NB4 (cell line): ENCODE measurements around the gene PCDH15.

Source experiments
- POLR2A ChIP-seq: IDR thresholded peaks from 2 replicates; pipeline ENCODE4 v1.6.1; 2011; ENCODE audit warnings: mild to moderate bottlenecking; ENCODE audit not compliant: insufficient read length; ENCODE audit errors: extremely low read depth
- TF ChIP-seq, protein P1 (sequence below): IDR thresholded peaks from one replicate; pipeline ENCODE4 v1.5.1; 2012; ENCODE audit warnings: low read depth, low read length

GRCh38 chr10:54577682-54578081 lies 223.3 kb downstream of the PCDH15 start:
- TF ChIP-seq, protein P1, sequence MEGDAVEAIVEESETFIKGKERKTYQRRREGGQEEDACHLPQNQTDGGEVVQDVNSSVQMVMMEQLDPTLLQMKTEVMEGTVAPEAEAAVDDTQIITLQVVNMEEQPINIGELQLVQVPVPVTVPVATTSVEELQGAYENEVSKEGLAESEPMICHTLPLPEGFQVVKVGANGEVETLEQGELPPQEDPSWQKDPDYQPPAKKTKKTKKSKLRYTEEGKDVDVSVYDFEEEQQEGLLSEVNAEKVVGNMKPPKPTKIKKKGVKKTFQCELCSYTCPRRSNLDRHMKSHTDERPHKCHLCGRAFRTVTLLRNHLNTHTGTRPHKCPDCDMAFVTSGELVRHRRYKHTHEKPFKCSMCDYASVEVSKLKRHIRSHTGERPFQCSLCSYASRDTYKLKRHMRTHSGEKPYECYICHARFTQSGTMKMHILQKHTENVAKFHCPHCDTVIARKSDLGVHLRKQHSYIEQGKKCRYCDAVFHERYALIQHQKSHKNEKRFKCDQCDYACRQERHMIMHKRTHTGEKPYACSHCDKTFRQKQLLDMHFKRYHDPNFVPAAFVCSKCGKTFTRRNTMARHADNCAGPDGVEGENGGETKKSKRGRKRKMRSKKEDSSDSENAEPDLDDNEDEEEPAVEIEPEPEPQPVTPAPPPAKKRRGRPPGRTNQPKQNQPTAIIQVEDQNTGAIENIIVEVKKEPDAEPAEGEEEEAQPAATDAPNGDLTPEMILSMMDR = no peak
- TF ChIP-seq POLR2A = no peak
